GM21423 (cell line): ENCODE results near the gene MCAT.
"Not testable (repeated sequence)": the region's sequence is repeated elsewhere in the genome, so short reads cannot be mapped to it uniquely, and the experiment has no call there.

ENCODE experiments used
- ATAC-seq: cut with Tn5 transposase; IDR thresholded peaks from one replicate; pipeline ENCODE4 v1.9.1; 2021; ENCODE audit warnings: mild to moderate bottlenecking, moderate library complexity; ENCODE audit not compliant: unreplicated experiment

Gene MCAT

DNA sequence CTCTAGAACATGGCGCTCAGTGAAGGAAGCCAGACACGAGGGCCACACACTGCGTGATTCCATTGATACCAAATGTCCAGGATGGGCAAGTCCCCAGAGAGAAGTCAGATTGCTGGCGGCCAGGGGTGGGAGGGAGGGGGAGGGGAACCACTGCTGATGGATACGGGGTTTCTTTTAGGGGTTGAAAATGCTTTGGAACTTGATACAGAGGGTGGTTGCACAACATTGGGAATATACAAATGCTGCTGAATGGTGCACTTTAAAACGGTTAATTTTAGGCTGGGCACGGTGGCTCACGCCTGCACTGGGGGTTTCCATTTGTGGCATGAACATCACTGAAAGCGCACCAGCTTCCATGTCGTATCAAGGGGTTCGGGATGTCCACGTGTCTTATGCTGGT lies 13.2 kb upstream of the MCAT start:
- no peak for ATAC-seq

DNA sequence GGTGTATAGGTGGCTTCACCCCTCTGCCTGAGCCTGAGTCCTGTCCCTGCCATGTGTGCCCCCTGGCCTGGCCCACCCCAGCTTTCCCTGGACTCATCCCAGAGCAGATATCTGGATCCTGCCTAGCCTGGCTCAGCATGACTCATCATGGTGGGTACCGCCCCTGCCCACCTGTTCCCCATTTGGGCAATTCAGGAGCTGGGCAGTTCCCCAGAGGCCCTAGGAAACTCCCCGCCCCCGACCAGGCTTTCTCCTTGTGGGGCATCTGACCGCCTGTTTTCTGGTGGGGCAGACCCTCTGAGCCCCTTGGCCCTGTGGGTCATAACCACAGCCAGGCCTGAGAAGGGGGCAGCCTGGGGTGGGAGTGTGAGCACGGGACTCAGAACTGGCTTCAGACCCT lies 12.6 kb upstream of the MCAT start:
- no peak for ATAC-seq

DNA sequence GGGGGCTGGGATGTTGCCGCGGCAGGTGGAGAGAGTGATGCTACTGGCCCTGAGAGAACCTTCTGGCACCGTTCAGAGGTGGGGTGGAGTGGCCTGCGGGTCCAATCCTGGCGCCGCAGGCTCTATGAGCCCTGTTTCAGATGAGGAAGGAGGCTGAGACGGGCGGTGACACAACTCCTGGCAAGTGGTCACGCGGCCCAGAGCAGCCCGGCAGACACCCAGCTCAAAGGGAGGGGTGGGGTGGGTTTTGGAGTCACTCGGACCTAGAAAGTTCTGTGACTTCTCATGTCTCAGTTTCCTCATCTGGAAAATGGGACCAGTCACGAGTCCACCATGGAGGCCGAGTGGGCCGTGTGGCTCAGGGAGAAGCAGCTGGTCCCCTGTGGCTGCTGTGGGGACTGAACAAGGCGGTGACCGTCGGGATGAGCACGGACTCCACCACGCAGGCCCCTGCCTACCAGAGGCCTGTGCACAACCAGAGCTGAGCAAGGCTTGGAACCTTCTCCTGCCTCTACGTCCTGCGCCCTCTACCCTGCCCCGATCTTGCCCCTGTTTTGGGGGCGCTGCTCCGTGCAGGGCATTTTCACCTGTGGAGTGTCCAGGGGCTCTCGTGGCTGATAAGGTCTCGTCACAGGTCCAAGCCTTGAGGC lies 11.8 kb upstream of the MCAT start:
- ATAC-seq, result no peak

DNA sequence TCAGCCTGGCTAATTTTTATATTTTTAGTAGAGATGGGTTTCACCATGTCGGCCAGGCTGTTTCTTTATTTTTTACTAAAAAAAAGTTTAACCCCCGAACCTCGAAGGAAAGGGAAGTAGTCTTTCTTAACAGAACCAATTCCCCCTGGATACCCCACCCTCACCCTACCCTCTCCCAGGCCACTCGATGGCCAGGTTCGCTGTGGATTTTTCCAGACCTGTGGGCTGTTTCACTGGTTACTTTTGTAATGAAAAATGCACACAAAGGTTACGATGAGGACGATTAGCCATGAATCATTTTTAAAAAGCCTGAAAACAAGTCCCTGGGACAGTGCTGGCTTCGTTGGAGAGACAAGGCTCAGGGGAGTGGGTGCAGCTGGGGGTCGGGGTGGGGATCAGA lies 10.7 kb upstream of the MCAT start:
- ATAC-seq, result no peak

DNA sequence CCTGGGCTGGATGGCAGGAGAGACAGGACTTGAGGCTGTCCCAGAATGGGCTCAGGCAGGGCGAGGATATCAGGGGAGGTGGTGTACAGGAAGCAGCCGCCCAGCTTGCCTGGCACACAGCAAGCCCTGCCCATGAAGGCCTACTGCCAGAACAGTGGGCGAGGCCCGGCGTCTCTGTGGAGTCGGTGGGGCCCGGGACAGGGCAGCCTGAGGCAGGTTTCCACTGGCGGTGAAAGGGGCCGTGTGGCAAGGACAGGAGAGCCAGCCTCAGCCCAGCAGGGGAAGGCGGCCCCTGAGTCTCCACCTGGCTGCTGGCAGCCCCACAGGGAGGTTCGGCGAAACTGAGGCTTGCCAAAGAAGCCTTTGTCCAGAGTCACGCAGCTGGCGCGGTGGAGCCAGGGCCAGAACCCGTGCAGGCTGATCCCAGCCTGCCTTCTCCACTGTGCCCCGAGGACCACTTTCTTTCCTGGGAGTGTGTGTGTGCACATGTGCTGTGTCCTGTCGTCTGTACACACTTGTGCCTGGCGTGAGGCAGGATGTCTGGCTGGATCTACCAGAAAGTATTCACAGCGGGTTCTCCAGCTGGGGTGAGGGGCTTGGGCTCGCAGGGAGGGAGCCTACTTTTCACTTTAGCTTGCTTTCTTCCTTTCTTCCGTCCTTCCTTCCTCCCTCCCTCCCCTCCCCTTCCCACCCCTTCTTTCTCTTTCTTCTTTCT lies 9.3 kb upstream of the MCAT start:
- no peak for ATAC-seq

DNA sequence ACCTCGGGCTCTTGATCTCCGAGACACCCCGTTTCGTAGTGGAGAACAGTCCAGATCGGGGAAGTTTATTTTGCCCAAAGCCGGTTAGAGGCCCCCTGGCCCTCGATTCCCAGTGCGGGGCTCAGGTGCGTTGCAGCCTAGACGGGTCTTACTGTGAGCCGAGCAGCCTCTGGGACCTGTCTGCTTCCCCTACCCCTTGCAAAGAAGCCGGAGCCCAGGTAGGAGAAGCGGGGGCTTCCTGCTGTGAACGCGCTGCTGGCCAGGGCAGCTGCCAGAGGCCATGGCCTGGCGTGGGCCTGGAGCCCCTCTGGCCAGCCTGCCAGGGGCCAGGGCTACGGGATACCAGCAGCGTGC lies 8.8 kb upstream of the MCAT start:
- ATAC-seq, result no peak

DNA sequence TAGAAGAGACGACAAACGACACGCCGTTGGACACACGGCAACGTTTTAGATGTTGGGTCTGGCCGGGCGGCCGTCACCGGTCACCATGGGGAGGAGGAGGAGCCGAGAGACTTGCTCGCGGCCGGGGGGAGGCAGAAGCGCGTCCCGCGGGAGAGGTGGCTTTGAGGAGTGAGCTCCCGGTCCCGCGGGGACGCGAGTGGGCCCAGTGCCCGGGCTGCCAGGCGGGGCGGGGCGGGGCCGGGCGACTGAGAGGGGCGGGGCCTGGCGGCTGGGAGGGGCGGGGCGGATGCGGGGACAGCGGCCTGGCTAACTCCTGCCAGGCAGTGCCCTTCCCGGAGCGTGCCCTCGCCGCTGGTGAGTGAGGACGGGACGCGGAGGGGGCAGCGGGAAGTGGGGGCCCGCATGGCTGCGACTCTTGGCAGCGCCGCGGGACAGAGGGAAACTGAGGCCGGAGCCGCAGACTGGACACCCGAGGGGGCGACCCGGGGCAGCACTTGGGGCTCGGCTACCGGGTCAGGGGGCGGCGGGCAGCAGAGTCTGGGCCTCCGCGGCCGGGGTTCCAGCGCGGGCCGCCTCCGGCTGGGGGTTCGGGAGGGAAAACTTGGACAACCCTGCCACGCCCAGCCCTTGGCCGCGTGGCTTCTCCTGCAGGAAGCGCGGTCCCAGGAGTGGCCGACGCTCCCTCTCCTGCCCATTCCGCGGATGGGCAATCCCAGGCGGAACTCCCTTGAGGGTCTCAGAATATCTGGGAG lies 8.2 kb upstream of the MCAT start, which contains the start of gene TSPO:
Gene TSPO (plus strand): TSS at position 309 of the 752 bp plus-strand sequence. CDS start 7,680 bp downstream, outside the sequence.
- ATAC-seq, result no peak

DNA sequence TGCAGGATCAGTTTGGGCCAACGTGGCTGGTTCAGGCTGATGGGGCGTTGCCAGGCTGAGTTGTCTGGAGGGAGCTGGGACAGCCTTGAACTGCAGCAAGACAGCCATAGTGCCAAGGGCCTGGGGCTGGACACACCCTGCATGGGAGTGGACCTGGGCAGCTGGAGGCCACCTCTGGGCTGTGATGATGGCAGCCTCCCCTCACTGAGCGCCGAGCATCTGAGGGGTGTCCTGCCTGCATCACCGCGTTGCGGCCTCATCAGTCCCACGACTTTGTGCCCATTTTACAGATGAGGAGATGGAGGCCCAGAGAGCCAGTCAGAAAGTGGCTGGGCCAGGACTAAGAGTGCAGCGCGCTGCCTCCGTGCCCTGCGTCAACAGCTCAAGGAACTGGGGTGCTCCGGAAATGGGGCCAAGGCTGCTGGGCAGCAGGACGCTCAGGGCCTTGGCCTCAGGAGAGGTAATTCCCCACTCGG lies 7.6 kb upstream of the MCAT start:
- no peak for ATAC-seq

DNA sequence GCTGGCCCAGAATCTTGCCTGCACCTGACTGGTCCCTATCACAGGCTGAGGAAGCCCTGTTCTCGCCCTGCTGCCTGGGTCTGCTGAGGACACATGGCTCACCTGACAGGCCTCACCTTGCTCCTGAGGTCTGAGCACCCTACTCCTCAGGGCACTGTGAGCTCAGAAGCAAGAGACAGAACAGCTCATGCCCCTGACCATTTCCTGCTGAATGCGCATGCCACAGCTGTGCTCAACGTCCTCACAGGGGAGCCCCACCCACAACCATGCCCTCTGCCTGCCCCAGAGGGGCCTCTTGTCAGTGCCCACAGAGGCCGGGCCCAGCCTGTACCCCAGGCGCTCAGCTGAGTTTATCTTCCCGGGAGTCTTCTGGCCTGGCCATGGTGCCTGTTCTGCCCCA lies 5.4 kb upstream of the MCAT start:
- no peak for ATAC-seq

DNA sequence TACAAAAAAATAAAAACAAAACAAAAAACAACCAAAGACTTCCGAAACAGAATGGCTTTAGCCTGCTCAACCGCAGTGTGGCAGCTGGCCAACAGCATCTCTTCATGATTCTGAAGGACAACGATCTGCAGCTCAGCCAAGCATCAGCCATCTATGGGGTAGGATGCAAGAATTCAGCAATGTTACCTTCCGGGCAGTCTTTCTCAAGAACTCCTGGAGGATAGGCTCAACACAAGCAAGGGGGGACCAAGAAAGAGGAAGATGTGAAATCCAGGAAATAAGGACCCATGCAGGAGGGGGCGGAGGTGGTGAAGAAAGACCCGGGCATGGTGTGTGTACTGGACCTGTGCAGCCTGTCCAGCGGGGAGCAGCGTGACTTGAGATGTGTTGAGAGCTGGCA lies 4.6 kb upstream of the MCAT start:
- ATAC-seq, result no peak

DNA sequence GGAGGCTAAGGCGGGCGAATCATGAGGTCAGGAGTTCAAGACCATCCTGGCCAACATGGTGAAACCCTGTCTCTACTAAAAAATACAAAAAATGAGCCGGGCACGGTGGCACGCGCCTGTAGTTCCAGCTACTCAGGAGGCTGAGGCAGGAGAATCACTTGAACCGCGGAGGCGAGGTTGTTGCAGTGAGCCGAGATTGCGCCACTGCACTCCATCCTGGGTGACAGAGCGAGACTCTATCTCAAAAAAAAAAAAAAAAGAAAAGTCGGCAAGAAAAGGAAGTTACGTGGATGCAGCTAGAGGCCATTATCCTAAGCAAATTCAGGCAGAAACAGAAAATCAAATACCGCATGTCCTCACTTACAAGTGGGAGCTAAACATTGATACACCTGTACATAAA lies 3.1 kb upstream of the MCAT start:
- ATAC-seq, result not testable (repeated sequence)

DNA sequence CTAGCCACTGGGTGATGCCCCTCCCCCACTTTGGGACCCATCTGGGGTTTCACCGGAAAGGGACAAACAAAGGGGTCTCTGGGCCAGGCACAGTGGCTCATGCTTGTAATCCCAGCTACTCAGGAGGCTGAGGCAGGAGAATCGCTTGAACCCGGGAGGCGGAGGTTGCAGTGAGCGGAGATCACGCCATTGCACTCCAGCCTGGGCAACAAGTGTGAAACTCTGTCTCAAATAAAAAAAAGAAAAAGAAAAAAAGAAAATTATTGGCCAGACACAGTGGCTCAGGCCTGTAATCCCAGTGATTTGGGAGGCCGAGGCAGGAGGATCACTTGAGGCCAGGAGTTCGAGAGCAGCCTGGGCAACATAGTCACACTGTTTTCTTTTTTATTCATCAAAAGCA lies 2.2 kb upstream of the MCAT start:
- ATAC-seq, result not testable (repeated sequence)

DNA sequence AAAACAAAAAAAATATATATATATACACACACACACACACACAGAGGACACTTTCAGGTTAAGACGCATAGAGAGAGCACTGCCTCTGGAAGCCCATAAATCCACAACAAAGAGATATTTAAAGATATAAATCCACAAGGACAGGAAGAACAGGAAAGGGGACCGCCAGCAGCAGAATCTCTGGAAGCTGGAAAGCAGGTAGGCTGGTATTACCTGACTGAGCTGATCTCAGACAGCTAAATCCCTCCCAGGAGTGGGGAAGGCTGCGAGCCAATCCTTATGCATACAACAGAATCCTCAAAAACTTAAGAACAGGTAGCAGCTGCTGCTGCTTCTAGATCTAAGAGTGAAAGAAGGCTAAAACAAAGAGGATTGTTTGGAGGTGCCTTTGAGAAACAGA lies 1.8 kb upstream of the MCAT start:
- ATAC-seq, result no peak

DNA sequence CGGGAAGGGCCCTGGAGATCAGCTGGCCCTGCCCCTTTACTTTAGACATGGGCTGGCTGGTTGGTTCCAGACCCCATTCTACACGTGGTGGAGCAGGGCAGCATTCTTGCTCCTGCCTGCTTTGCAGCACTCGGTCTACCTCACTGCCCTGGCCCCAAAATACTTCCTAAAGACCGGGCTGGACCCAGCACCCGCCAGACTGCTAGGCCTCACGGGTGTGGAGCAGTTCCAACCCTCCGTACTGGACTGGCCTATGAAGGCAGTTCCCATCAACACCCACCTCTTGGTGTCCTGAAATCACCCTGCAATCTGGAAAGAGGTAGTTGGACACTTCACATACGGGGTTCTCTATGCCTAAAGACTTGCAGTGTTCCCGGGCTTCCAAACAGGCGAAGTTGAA lies 6.4 kb downstream of the MCAT start:
- ATAC-seq, result no peak

DNA sequence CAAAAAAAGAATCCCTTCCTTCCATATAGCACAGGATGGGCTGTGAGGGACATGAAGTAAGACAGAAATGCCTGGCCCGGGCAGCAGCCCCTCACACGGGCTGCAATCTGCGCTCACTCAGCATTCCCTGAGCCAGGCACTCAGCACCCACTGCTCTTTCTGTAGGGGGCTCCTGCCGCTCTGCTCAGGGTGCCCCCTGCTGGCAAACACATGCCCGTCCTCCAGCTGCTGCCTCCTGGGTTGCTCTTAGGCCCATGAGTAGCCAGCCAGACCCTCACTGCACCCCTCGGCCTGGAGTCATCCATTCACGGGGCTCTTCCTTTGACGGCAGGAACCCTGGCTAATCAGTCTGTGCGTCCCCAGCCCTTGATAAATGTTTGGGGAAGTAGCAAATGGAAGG lies 6.9 kb downstream of the MCAT start:
- no peak for ATAC-seq

DNA sequence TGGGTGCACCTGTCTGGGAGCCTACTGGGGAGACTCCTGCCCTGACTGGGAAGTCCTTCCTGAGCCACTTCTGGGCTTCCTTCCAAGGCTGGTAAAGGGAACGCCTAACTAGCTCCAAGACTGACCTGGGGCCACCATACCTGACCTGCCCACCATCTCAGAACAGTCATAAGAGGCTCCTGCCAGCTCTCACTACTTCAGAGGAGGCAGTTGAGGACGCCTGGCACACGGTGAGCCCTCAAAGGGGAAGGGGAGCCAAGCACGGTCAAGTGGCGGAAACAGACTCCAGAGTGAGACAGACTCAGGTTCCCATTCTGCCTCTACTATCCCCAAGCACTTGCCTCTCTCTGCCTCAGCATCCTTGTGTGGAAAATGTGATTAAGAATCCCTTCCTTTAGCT lies 7.6 kb downstream of the MCAT start:
- no peak for ATAC-seq

DNA sequence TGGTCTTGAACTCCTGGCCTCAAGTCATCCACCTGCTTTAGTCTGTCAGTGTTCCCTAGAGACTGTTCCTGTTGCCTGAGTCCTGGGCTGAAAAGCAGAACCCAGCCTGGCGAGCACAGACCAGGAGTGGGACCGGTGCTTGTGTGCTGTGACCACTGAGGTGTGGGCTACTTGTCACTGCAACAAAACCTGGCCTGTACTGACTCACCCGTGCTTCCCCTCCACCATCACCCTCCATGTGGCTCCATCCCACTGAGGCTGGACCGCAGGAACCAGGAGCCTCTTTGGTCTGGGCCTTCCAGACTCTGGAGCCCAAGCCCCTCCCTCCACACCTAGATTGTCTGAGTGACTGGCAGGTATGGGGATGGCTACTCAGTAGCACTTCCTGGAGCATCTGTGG lies 8.6 kb downstream of the MCAT start:
- no peak for ATAC-seq

DNA sequence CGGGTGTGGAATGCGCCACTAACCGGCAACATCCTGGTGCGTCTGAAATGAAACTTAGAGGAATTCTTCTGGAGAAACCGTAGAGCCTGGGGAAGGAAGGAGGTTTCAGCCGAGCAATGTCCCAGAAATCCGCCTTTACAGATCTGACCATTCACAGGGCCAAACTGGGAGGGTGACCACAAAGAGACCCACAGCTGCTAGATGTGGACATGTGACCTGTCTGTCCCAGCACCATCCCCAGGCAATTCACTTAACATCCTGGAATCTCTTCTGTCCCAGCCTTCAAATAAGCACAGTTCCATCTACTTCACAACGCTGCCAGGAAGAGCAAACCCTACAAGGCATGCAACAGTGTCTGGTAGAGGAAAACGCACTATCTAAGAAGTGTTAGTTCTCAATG lies 9.8 kb downstream of the MCAT start:
- no peak for ATAC-seq

DNA sequence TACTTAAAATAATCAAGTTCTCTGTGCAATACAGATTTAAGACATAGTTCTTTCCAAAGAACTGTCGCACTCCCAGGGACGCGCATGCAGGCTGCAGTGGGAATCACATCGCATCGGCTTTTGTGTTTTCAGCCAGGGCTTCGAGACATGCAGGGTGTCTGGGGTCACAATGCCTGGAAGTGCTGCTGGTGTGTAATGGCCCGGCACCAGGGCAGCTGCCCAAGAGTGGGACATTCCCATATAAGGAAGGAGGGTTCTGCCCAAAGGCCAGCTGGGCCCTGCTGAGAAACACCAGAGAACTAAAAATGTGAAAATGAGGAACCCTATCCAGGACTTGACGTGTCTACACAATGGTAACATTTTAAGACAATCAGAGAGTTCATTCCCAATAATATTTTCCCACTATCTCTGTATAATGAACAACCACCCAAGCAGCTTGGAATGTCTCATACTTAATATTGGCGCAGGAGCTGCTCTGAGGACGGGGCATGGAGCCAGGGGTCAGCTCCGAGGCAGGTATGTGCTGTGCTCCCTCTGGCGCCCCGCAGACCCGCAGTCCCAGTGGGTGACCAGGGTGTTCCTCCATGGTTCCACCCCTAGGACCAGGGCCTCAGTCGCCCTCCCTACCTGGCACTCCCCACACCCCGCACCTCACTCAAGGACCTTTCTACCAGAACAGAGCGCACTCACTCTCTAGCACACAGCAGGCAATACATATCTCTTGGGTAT lies 11.3 kb downstream of the MCAT start:
- ATAC-seq, result no peak

DNA sequence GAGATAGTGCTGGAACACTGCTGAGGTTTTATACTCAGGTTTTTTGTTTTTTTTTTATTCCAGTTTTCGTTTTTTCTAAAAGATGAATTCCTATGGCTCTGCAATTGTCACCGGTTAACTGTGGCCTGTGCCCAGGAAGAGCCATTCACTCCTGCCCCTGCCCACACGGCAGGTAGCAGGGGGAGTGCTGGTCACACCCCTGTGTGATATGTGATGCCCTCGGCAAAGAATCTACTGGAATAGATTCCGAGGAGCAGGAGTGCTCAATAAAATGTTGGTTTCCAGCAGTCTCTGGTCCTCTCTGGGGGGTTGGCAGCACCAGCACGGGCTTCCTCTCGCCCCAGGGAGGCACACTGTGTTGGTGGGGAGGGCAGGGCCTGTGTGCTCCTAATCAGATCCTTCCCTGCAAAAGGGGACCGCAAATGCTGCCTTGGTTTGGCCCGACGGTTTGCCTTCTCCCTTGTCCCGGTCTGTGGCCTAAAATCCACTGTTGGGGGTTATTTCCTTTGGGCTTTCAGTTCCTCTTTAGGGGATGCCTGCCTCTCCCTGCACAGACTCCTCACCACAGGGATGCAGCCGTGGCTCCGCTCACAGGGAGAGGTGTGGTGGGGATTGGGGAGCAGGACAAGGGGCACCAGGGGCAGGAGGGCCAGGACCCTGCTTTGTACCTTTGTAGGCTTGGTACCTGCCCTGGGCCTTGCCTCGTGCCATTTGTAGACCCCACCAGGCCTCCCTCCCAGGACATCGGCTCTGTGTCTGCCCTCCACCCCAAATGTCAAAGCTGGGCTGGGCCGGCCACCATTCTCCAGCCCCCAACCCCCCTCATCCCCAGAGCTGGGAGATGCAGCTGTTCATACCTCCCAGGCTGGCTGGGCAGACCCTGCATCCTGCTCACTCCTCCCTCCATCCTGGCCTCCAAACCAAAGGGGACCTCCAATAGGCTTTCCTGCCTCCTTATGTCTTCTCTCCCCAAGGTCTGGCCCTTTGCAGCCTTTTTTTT lies 13.5 kb downstream of the MCAT start:
- no peak for ATAC-seq
